Measurements from ENCODE around the gene SCAMP3.

SCAMP3 gene

GRCh38 chr1:155285063-155285462, 22.9 kb upstream of the SCAMP3 start:
- no peak for DNase-seq

GRCh38 chr1:155284476-155284875, 22.3 kb upstream of the SCAMP3 start:
- DNase-seq, result no peak

- DNase-seq, result no peak
These were observed 20.4 kb upstream of the SCAMP3 start for GRCh38 chr1:155282488-155283091.

- no peak for DNase-seq
These were observed 17.1 kb upstream of the SCAMP3 start for GRCh38 chr1:155279268-155279667.

- no peak for DNase-seq
These were observed 16.6 kb upstream of the SCAMP3 start for GRCh38 chr1:155278689-155279160.

GRCh38 chr1:155277902-155278688, 15.9 kb upstream of the SCAMP3 start:
- peak; percentile 68 to 88 (median 78) for DNase-seq

- peak; percentile 58 to 90 (median 77) for DNase-seq
These were observed 15.1 kb upstream of the SCAMP3 start, which contains the start of gene HCN3 for GRCh38 chr1:155277070-155277901. Gene HCN3 (plus strand): TSS chr1:155277463. CDS start chr1:155277591, 128 bp downstream.

- peak; percentile 87 to 92 (median 91) for DNase-seq
These were observed 11.4 kb upstream of the SCAMP3 start, which contains the start of gene CLK2 for GRCh38 chr1:155273343-155274245. Gene CLK2 (minus strand): TSS chr1:155273504. CDS start chr1:155270977, 2,527 bp downstream.

- peak in 1 of 6 experiments; percentile 52 for DNase-seq
These were observed 10.5 kb upstream of the SCAMP3 start for GRCh38 chr1:155272466-155273342.

- no peak for DNase-seq
These were observed 7.2 kb upstream of the SCAMP3 start for GRCh38 chr1:155269381-155269780.

GRCh38 chr1:155268630-155269029, 6.5 kb upstream of the SCAMP3 start:
- DNase-seq, result no peak

GRCh38 chr1:155267373-155267772, 5.2 kb upstream of the SCAMP3 start:
- no peak for DNase-seq

GRCh38 chr1:155266553-155266952, 4.4 kb upstream of the SCAMP3 start:
- no peak for DNase-seq

GRCh38 chr1:155263067-155263466, 907 bp upstream of the SCAMP3 start:
- no peak for DNase-seq

- peak in 2 of 6 experiments; percentile 17 to 24 for DNase-seq
These were observed 688 bp downstream of the SCAMP3 start for GRCh38 chr1:155261493-155261851.

GRCh38 chr1:155260276-155260675, 1.9 kb downstream of the SCAMP3 start:
- no peak for DNase-seq

GRCh38 chr1:155256058-155256852, 5.9 kb downstream of the SCAMP3 start:
- DNase-seq, result no peak

GRCh38 chr1:155255243-155256007, 6.7 kb downstream of the SCAMP3 start, which contains the start of gene ENTREP3:
Gene ENTREP3 (minus strand): TSS chr1:155255483. CDS start chr1:155254877, 606 bp downstream.
- DNase-seq, result peak; percentile 48 to 80 (median 68)

- no peak for DNase-seq
These were observed 7.4 kb downstream of the SCAMP3 start for GRCh38 chr1:155254714-155255242.
